ENCODE data around the gene CD44. TPM values are rescaled to one million over a fixed set of nuclear protein-coding genes. Genes with fewer than 3 reads are reported as not detected.

Gene CD44
- total RNA-seq, 2 experiments from 2014 or later: 380 to 428 TPM

DNA sequence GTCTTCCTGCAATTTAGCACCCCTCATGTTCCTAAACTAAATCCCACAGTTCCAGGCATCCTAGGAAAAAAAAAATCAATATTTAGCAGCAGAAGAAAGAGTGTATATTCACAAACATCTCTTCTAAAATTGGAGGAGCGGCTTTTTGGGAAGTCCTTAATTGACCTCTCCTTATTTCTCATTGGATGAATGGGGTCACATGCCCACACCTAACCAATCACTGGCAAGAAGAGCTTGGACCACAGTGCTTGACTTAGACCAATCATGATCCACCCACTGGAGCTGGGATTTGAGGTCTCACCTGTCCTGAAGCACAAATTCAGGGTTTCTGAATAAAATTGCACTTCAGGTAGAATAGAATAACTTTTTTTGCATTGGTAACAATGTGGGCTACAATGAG, 16.0 kb downstream of the CD44 start:
- no peak overlapping the region for H3K4me3 Mint-ChIP-seq
- DNase-seq: no peak
- peaks cover 94% of the 10 kb centered on the region for H3K4me1 Mint-ChIP-seq
- no peaks in the 10 kb centered on the region for H3K27me3 Mint-ChIP-seq
- H3K27ac Mint-ChIP-seq: peak overlapping the region; percentile 50
- peaks cover 12% of the 10 kb centered on the region for H3K9me3 Mint-ChIP-seq
- peaks cover 91% of the 10 kb centered on the region for H3K36me3 Mint-ChIP-seq

DNA sequence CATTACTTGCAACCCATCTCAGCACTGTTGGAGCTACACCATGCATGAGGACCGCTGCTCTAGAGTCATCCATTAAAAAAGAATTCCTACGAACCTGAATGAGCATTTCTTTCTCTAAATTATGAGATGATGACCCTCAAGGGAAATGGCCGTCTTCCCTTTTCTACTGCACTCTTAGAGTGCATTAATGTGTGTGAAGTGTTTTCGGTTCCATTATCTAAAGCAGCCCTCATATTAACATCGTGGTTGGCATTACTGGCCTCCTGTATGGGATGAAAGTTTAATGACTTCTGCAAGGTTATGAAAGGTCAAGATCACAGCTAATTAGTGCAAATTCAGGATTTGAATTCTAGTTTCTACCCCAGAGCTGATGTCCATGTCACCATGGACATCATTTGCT, 16.7 kb downstream of the CD44 start:
- peak overlapping the region; percentile 62 for H3K27ac Mint-ChIP-seq
- H3K4me3 Mint-ChIP-seq: no peak overlapping the region
- H3K36me3 Mint-ChIP-seq: peaks cover 91% of the 10 kb centered on the region
- no peaks in the 10 kb centered on the region for H3K27me3 Mint-ChIP-seq
- DNase-seq: no peak
- H3K9me3 Mint-ChIP-seq: peaks cover 10% of the 10 kb centered on the region
- peaks cover 94% of the 10 kb centered on the region for H3K4me1 Mint-ChIP-seq

DNA sequence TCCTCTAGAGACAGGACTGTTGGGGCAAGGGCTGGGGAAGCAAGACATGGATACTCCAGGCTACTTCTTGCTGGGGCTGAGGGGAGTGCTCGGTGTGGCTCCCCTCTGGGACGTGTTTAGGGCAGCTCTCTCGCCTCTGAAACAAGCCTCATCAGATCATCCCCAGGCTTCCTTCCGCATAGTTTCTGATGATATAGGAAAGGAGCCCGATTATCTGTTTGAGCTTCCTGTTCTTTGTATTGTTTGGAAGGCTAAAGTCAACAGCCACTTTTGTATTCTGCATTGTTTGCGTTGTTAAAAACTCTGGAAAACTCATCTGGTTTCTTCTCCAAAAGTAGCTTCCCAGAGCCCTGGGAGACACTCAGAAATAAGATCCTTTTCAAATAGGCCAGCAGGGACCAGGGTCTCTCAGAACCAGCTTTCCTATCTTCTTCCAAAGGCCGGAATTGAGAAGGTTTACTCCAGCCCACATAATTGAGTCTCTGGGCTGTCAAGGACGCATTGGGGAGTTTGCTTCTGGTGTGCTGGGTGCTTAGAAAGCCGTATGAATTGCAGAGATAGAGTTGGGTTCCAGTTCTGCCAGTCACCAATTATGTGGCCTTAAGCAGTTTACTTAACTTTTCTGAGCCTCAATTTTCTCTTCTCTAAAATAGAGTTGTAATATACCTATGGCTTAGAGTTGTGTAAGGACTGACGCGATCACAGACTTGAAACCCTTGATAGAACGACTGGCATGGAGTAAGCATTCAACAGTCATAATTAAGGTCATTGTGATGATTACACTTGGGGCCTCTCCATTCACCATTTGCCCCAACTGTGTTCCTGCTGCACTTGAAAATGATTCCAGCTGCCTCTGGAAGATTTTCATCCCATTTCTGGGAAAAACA, 19.1 kb downstream of the CD44 start:
- Mint-ChIP-seq H3K4me1 (peaks cover 95% of the 10 kb centered on the region), H3K36me3 (peaks cover 92% of the 10 kb centered on the region), H3K27me3 (no peaks in the 10 kb centered on the region), H3K9me3 (peaks cover 6% of the 10 kb centered on the region), H3K27ac (peak overlapping the region; percentile 97), H3K4me3 (no peak overlapping the region)
- DNase-seq: no peak

DNA sequence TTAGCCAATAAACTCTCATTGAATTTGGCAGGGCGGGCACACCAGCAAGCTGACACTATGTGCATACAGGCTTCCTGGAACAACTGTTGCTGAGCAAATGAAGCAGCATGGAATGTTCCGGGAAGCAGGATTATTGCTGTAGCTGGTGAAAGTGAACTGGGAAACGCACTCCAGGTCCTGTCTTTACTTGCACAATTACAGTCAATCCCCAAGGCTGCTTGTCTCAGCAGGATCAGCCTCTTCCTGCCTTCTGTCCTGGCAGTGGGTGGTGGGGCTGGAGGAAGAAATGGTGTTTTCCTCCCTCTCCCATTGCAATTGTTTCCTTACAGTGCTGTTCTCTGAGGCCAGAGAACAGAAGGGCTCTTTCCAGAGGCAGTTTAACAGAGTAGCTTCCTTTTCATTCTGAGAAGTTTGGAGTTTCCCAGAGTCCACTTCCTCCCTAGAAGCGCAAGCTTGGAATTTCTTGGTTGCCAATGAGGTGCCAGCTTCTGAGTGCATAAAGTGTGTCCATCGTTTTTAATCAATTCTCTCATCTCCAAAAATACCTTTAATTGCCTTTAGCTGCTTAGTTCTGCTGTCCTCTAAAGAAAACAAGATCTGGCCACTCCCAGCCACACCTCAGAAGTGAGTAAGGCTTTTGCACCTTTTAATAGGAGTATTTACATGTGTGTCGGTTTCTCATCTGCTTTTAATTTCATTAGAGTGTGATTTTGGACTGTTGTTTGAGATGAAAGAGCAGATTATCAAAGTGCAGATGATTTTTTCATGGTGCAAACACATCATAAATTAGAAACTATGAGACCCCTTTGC, 19.9 kb downstream of the CD44 start:
- H3K4me1 Mint-ChIP-seq: peaks cover 95% of the 10 kb centered on the region
- no peaks in the 10 kb centered on the region for H3K27me3 Mint-ChIP-seq
- peaks cover 92% of the 10 kb centered on the region for H3K36me3 Mint-ChIP-seq
- H3K9me3 Mint-ChIP-seq: peaks cover 6% of the 10 kb centered on the region
- peak overlapping the region; percentile 97 for H3K27ac Mint-ChIP-seq
- peak overlapping the region; percentile 54 for H3K4me3 Mint-ChIP-seq
- DNase-seq: no peak

DNA sequence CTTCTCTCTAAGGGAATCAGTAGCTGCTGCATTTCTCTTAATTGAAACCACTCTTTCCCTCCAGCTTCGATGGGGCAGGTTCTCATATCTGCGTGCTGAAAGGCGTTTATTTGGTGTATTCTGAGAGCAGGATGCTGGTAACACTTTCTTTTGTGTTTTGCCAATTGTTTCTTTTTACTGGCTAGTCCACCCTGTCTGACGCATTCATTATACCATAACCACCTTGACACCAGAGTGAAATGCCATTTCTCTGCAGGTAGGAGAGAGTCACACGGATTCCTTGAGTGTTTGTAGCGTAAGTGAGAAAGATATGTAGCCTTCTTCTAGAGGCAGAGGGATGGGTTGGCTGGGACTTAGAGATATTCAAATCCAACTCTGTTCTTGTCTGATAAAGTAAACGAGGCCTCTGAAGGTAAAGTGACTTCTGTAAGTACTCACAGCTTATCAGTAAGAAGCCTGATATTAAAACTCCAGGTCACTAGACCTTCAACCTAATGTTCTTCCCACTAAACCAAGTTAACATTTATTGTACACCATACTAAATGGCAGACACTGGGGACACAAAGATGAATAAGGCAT, 21.4 kb downstream of the CD44 start:
- Mint-ChIP-seq H3K4me3 (peak overlapping the region; percentile 54), H3K27me3 (no peaks in the 10 kb centered on the region), H3K36me3 (peaks cover 87% of the 10 kb centered on the region), H3K9me3 (no peaks in the 10 kb centered on the region), H3K4me1 (peaks cover 96% of the 10 kb centered on the region), H3K27ac (peak overlapping the region; percentile 97)
- DNase-seq: no peak

DNA sequence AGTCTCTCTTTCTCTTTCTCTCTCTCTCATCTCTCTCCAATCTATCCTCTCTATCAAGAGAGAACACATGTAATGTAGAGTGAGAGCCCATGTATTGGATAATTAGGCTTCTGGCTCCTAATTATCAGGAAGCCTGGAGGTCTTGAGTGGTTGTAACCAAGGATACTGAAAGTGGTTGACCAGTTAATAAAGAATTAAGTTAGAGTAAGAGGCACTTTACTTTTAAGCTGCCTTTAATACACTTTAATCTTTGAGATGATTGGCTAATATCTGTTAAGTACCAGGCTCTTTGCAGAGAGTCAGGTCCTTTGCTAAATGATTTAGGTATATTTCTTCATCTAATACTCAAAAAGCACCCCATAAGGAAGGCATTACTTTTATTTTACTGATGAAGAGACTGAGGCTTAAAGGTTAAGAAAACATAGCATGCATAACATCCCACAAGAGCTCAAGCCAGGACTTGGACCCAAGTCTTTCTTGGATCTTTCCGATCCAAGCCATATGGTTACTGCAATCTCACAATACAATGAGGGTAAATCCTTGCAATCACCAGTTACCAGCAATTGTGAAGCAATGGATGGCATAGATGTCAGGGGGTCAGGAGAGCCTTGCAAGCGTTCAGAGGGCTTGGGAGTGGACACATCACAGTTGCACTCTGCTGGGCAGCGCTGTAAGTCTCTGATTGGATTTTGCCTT, 22.1 kb downstream of the CD44 start:
- Mint-ChIP-seq H3K27me3 (no peaks in the 10 kb centered on the region), H3K27ac (peak overlapping the region; percentile 97), H3K9me3 (no peaks in the 10 kb centered on the region), H3K4me3 (peak overlapping the region; percentile 54), H3K36me3 (peaks cover 80% of the 10 kb centered on the region), H3K4me1 (peaks cover 97% of the 10 kb centered on the region)
- DNase-seq: no peak

DNA sequence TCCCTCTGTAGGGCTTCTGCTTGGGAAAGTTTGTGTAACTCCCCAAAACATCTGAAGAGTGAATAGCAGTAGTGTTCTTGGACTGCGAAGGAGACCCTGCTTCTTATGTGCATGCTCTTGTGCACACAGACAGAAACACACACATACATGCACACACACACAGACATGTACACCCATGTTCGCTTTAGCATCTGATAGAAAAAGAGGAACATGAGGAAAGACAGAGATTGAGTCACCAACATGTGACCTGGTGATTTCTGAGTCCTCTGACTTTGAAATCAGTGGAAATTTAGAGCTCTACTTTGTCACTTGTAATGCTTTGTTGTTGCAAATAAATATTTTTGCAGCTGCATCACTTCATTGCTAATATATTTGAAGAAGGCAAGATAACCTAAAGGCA, 23.8 kb downstream of the CD44 start:
- Mint-ChIP-seq H3K9me3 (no peaks in the 10 kb centered on the region), H3K27me3 (no peaks in the 10 kb centered on the region), H3K4me3 (no peak overlapping the region), H3K4me1 (peaks cover 98% of the 10 kb centered on the region), H3K36me3 (peaks cover 78% of the 10 kb centered on the region), H3K27ac (peak overlapping the region; percentile 97)
- DNase-seq: no peak

DNA sequence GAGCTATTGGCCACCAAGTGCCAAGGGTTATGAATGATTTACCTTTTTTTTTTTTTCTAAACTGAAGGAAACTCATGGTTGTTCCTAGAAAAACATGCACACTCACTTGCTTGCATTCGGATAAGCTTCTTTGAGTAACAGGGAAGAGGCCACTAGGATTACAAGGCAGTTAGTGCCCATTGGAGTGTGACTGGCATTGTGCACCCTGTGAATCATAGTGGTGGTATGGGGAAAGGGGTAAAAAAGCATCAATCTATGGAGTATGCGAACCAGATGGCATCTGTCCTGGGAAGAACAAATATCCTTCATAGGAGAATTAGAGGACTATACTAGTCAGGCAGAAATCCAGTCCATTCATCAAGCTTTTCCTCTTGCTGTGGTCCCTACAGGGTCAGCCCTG, 24.2 kb downstream of the CD44 start:
- H3K4me3 Mint-ChIP-seq: no peak overlapping the region

DNA sequence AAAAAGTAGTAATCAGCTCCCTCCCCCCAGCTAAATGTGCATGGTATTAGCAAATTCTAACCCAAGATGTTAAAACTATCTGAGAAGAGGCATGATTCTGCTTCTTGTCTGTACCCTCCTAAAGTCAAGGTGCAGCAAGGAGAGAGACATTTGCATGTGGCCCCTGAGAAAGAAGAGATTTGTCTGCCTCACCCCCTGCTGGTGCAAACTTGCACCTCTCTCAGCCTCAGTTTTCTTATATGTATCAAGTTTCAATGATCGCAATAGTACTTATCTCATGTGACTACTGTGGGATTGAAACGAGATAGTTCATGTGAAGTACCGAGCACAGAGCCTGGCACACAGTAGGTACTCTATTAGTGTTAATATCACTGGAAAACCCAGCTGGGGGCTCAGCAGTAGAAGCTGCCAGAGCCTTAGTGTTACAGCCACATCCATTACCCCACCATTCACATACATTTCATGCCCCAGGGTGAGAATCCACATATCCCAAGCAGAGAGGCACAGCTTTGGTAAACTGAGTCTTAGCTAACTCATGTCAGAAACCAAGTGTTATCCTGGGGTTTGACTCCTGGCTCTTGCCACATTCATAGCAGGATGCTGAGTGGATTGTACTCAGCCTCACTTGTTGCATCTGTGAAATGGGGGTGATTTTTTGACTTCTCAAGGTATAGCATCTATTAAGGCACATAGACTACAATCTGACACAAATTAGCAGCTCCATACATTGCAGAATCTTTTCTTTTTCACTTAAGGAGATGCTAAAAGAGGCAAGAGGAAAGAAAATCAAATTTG, 24.9 kb downstream of the CD44 start:
- Mint-ChIP-seq H3K27me3 (no peaks in the 10 kb centered on the region), H3K4me1 (peaks cover 98% of the 10 kb centered on the region), H3K27ac (peak overlapping the region; percentile 97), H3K4me3 (peak overlapping the region; percentile 58), H3K9me3 (no peaks in the 10 kb centered on the region), H3K36me3 (peaks cover 78% of the 10 kb centered on the region)
- DNase-seq: no peak

More for the DNA sequence above, 24.2 kb downstream of the CD44 start:
- DNase-seq: no peak
- Mint-ChIP-seq H3K9me3 (no peaks in the 10 kb centered on the region), H3K36me3 (peaks cover 78% of the 10 kb centered on the region), H3K4me1 (peaks cover 98% of the 10 kb centered on the region), H3K27ac (peak overlapping the region; percentile 97), H3K27me3 (no peaks in the 10 kb centered on the region)

DNA sequence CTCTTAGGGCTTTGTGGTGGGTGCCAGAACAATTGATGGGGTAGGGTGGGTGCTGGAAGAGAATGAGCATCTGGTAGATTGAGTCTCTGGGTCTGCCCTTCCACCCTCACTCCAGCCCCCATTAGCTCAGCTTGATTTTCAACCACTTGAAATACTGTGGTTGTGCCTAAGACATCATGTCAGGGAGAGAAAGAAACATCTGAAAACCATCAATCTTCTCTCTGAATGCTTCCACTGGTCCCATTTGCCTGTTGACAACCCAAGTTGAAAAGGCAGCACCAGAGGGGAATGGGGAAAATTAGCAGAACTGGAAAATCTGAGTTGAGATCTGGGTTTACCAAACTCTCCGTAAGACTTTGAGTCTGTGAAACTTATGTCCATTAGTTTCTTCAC, 26.1 kb downstream of the CD44 start:
- DNase-seq: no peak
- Mint-ChIP-seq H3K9me3 (no peaks in the 10 kb centered on the region), H3K36me3 (peaks cover 80% of the 10 kb centered on the region), H3K4me3 (peak overlapping the region; percentile 74), H3K27ac (peak overlapping the region; percentile 97), H3K27me3 (no peaks in the 10 kb centered on the region), H3K4me1 (peaks cover 97% of the 10 kb centered on the region)

DNA sequence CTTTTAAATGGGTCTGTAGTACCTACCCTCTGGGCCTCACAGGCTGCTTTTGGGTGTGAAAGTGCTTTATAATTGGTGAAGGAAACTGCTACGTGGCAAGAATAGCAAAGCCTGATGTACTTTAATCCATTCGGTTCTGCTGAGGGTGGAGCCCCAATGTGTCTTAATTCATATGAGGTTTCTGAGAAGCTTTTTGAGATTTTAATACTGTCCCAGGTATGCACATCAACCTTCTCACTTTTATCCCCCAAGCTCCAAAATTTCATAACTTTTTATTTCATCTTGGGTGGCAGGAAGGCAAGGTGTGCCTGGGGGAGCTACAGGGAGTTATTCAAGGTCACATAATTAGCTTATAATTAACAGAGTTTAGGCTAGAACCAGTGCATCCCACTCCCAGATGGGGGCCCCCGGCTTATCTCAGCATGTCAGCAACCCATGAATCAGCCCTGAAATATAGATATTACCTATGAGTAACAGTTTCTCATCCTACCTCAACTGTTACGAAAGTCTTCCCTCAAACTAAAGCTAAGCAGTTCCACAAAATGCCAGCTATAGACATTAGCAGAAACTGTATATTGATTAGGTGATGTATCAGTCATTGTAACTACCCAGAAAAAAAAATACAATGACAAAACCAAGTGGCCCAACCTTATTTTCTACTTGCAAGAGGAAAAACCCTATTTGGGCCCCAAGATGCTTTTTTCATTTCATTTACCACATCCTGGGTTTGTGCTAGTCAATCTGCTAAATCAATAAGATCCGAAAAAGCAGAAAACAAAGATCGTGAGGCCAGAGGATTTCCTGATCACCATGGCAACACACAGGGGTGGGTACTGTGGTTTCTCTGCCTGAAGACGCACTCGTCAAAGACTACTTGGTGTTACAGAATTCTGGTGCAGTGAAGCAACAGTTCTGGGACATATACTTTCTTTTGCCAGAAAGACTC, 26.7 kb downstream of the CD44 start:
- H3K36me3 Mint-ChIP-seq: peaks cover 76% of the 10 kb centered on the region
- peak; percentile 85 for DNase-seq
- no peaks in the 10 kb centered on the region for H3K9me3 Mint-ChIP-seq
- peak overlapping the region; percentile 97 for H3K27ac Mint-ChIP-seq
- no peaks in the 10 kb centered on the region for H3K27me3 Mint-ChIP-seq
- H3K4me1 Mint-ChIP-seq: peaks cover 96% of the 10 kb centered on the region
- H3K4me3 Mint-ChIP-seq: peak overlapping the region; percentile 74

DNA sequence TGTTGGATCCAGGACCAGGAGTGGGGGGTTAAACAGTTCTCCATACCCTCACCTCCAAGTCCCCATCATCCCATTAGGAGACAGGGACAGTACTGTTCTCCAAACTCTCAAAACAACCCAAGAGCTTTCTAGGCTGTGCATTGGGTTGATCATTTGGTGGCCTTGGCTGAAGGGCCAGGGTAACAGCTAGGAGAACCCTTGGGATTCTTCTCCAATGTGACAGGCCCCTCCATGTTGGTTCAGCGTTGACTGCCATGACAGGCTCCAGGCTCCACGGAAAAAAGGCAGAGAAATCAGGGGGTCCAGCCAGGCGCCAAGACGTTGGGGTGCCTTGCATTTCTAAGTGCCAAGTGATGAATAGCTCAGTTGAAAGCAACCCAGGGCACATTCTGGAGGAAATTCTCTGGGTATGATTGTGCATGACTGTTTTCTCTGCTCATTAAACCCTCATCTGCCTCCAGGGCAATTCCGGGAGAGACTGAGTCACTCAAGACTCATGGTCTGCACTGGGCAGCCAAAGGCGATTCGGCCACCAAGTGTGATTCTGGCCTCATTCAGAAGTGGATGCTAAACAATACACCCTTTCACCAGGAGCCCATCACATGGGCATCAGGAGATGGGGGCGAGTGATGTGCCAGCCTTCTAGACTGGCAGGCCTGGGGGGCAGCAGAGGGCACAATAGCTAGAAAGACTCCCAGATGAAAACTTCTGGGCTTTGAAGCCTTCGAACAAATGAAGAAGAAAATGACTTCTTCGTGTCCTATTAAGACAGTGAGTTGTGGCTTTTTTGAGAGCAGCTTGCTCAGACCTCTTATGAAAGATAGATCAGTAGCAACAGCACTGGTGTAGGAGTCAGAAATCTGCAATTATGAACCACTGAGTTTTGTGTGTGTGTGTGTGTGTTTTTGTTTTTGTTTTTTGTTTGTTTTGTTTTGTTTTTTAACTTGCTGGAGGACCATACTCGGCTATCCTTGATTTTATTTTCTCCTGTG, 27.7 kb downstream of the CD44 start:
- Mint-ChIP-seq H3K4me1 (peaks cover 96% of the 10 kb centered on the region), H3K27me3 (no peaks in the 10 kb centered on the region), H3K27ac (peak overlapping the region; percentile 97), H3K4me3 (peak overlapping the region; percentile 74), H3K9me3 (no peaks in the 10 kb centered on the region), H3K36me3 (peaks cover 76% of the 10 kb centered on the region)
- peak; percentile 34 for DNase-seq
